HG02678 (cell line): ENCODE data around the gene ZFPM1.

Source experiments
- ATAC-seq: cut with Tn5 transposase; IDR thresholded peaks from one replicate; pipeline ENCODE4 v1.9.1; 2021; ENCODE audit warnings: mild to moderate bottlenecking, moderate library complexity; ENCODE audit not compliant: unreplicated experiment

Gene ZFPM1

GRCh38 chr16:88433632-88434352, 19.3 kb upstream of the ZFPM1 start:
- ATAC-seq, result no peak

GRCh38 chr16:88434353-88434690, 18.8 kb upstream of the ZFPM1 start:
- ATAC-seq, result no peak

GRCh38 chr16:88434746-88435145, 18.3 kb upstream of the ZFPM1 start:
- ATAC-seq, result no peak

- no peak for ATAC-seq
Observed at GRCh38 chr16:88435437-88436355, 17.4 kb upstream of the ZFPM1 start.

- no peak for ATAC-seq
Observed at GRCh38 chr16:88436796-88437195, 16.3 kb upstream of the ZFPM1 start.

GRCh38 chr16:88437367-88437964, 15.6 kb upstream of the ZFPM1 start:
- ATAC-seq, result no peak

- no peak for ATAC-seq
Observed at GRCh38 chr16:88438084-88438870, 14.8 kb upstream of the ZFPM1 start.

GRCh38 chr16:88439016-88439415, 14.1 kb upstream of the ZFPM1 start:
- no peak for ATAC-seq

GRCh38 chr16:88439706-88440105, 13.4 kb upstream of the ZFPM1 start:
- ATAC-seq, result no peak

- no peak for ATAC-seq
Observed at GRCh38 chr16:88440111-88440510, 13.0 kb upstream of the ZFPM1 start.

- ATAC-seq, result no peak
Observed at GRCh38 chr16:88440686-88441405, 12.2 kb upstream of the ZFPM1 start.

- no peak for ATAC-seq
Observed at GRCh38 chr16:88441460-88441859, 11.6 kb upstream of the ZFPM1 start.

- no peak for ATAC-seq
Observed at GRCh38 chr16:88442383-88442726, 10.7 kb upstream of the ZFPM1 start.

- peak; percentile 60 for ATAC-seq
Observed at GRCh38 chr16:88442727-88443576, 10.1 kb upstream of the ZFPM1 start.

- ATAC-seq, result no peak
Observed at GRCh38 chr16:88444826-88445582, 8.1 kb upstream of the ZFPM1 start.

- ATAC-seq, result no peak
Observed at GRCh38 chr16:88445583-88445960, 7.5 kb upstream of the ZFPM1 start.

- no peak for ATAC-seq
Observed at GRCh38 chr16:88446061-88446460, 7.0 kb upstream of the ZFPM1 start.

- no peak for ATAC-seq
Observed at GRCh38 chr16:88446736-88447135, 6.3 kb upstream of the ZFPM1 start.

GRCh38 chr16:88447881-88448280, 5.2 kb upstream of the ZFPM1 start:
- no peak for ATAC-seq
